AG10803 (cell line): ENCODE data around the gene ZBTB16.

Experiments
- DNase-seq: peaks from one replicate; pipeline ENCODE4 v3.0.0; 2010; ENCODE audit warnings: low read depth
- H3K4me3 ChIP-seq: 2 replicates; pipeline ENCODE4 v1.5.1; 2011; ENCODE audit warnings: mild to moderate bottlenecking, low read length, control low read depth
- TF ChIP-seq, protein P1 (sequence below): conservative IDR thresholded peaks from 2 replicates; pipeline ENCODE4 v1.5.1; 2011; ENCODE audit warnings: mild to moderate bottlenecking, low read length, control low read depth, inconsistent platforms

The ZBTB16 gene

DNA sequence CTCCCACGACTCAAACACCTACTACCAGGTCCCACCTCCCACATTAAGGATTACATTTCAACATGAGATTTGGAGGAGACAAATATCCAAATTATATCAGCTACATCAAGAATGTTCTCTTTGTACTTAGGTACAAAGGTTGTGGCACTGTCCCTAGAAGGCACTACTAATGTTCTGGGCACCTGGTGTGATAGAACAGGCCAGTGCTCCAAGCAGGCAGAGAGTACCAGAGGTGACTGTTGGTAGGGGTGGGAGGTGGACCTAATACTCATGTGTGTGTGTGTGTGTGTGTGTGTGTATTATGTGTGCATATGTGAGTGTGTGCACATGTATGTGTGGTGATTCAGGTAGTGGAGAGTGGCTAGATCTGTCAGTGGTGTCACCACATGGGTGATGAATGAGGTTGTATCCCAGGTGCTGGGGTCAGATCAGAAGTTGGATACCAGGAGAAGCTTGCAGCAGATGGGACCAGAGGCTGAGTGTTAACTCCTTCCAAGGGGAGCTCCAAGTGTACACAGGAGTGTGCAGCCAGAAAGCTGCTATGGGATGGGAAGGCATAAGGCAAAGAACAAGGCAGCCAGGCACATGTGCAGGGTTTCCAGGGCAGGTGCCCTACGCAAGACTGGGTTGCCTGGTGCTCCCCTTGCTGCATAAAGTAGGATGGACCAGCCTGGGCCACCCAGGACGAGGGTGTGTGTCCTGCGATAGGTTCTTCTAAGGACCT, 219.0 kb downstream of the ZBTB16 start:
- TF ChIP-seq, protein P1, sequence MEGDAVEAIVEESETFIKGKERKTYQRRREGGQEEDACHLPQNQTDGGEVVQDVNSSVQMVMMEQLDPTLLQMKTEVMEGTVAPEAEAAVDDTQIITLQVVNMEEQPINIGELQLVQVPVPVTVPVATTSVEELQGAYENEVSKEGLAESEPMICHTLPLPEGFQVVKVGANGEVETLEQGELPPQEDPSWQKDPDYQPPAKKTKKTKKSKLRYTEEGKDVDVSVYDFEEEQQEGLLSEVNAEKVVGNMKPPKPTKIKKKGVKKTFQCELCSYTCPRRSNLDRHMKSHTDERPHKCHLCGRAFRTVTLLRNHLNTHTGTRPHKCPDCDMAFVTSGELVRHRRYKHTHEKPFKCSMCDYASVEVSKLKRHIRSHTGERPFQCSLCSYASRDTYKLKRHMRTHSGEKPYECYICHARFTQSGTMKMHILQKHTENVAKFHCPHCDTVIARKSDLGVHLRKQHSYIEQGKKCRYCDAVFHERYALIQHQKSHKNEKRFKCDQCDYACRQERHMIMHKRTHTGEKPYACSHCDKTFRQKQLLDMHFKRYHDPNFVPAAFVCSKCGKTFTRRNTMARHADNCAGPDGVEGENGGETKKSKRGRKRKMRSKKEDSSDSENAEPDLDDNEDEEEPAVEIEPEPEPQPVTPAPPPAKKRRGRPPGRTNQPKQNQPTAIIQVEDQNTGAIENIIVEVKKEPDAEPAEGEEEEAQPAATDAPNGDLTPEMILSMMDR: no peak
- no peak for DNase-seq
- H3K4me3 ChIP-seq: no peak overlapping the region

DNA sequence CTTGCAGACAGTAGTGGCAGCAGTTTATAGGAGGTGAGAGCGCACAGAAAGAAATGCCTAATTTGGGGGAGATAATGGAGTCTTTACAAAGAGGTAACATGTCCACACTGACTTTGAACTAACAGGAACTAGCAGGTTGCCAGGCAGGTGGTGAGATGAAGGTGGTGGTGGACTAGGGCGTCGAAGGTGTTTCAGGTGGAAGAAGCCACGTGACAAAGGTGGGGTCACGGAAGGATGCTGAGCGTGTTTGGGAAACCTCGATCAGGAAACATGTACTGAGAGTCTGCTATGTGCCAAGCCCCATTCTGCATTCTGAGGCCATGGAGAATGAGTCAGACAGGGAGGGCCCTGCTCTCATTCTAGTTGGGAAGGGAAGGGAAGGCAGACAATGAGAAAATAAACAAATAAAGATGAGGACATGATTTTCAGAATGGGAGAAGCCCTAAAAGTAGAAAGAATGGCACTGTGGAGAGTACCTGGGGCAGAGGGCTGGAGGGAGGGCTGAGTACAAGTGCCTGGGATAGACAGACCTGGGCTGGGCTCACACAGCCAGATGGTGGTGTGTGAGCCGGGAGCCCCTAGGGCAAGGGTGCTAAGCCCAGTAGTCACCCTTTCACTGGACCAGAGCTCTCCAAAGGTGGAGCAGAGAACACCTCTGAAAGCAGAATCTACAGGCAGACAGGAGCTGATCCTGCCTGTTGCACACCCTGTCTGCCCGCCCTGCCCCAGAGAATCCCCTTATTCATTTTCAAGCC, 220.5 kb downstream of the ZBTB16 start:
- TF ChIP-seq, protein P1: no peak
- no peak overlapping the region for H3K4me3 ChIP-seq
- peak; percentile 77 for DNase-seq

DNA sequence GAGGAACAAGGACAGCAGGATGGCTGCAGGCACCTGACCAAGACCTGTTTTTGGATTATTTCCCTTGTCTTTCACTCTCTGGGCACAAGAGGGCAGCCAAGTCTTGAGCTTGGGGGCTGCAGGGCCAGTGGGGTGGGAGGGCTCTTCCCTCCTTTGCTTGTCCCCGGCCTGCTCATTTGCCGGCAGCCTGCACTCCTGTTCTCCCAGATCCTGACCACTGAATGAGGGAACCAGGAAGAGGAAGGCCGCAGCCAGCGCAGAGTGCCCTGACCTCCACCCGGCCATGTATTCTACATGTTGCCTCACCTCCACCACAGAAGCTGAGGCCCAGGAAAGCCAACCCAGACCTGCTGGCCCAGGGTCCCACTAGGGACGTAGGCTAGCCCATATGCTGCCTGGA, 221.2 kb downstream of the ZBTB16 start:
- peak; percentile 96 for DNase-seq
- peak overlapping the region; percentile 31 for H3K4me3 ChIP-seq
- TF ChIP-seq, protein P1: peak; percentile 88

DNA sequence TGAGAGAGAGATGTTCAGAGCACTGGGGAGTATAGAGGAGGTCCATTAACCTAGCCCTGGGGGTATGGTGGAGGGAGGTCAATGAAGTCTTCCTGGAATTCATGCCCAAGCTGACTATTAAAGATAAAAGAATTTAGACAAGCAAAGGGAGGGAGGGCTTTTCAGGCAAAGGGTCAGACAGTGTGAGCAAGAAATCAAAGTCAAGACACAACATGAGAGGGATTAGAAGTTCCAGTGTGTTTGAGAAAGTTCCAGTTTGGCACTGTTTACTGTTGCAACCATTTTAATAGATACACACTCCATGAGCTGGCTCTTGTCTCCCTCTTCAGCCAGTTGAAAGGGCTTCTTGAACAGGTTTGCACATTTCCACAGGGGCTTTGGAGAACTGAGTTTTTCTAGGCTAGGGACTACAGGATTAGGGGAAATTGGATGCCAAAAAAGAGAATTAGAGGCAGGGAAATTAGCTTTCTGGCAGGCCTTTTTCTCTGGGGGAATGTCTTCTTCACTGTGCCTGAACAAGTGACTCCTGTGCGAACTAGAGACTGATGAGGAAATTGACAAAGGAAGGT, 222.0 kb downstream of the ZBTB16 start:
- TF ChIP-seq, protein P1: no peak
- H3K4me3 ChIP-seq: no peak overlapping the region

DNA sequence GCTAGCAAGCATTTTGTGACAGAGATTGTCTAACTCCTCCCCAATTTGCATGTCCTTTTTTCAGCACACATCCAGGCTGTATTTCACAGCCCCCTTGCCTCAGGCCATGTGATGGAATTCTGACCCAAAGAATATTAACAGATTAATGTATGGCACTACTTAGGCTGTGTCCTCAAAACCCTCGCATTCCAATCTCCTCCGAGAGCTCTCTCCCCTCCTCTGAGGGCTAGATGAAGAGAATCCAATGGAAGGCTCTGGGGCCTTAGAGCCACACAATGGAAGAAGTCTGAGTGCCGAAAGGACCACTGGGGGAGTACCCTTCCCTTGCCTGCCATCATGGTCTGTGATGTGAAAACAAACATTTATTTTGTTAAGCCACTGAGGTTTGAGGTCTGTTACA, 223.0 kb downstream of the ZBTB16 start:
- TF ChIP-seq, protein P1: no peak
- H3K4me3 ChIP-seq: no peak overlapping the region
- DNase-seq: no peak

More for the DNA sequence above, 222.0 kb downstream of the ZBTB16 start:
- DNase-seq: peak; percentile 68

DNA sequence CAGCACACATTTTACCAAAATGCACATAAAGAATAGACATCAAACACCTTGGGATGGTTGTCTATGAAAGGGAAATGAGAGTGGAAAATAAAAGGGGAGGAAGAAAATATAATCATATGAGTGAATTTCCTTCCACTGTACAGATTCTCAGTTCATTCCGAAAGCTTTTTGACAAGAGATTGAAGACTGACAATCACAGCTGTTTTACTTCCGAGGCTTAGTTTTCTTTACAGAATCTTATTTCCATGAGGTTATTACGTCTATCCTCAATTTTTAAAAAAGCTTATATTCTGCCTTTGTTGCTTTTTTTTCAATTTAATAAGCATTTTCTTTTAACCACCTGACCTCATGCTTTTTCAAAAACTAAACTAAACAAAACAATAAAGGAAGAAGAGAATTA, 223.9 kb downstream of the ZBTB16 start:
- DNase-seq: no peak
- no peak overlapping the region for H3K4me3 ChIP-seq
- TF ChIP-seq, protein P1: no peak
